ENCODE results near the gene HSD17B14.

- TF ChIP-seq CTCF (conservative IDR thresholded peaks at IDR 0.05; ENCODE audit: low read depth in 2 of 2) (no peak), EZH2 (IDR thresholded peaks at IDR 0.05; ENCODE audit: low read depth, unreplicated experiment) (no peak)
These were observed 42.1 kb upstream of the HSD17B14 start for GRCh38 chr19:48878196-48879024.
